ENCODE data around the gene EBLN2. TPM values are rescaled to one million over a fixed set of nuclear protein-coding genes. Genes with fewer than 3 reads are reported as not detected.

Gene EBLN2
- total RNA-seq, 4 donors from 2014 or later: 8.5 to 12.7 (median 9.8) TPM

DNA sequence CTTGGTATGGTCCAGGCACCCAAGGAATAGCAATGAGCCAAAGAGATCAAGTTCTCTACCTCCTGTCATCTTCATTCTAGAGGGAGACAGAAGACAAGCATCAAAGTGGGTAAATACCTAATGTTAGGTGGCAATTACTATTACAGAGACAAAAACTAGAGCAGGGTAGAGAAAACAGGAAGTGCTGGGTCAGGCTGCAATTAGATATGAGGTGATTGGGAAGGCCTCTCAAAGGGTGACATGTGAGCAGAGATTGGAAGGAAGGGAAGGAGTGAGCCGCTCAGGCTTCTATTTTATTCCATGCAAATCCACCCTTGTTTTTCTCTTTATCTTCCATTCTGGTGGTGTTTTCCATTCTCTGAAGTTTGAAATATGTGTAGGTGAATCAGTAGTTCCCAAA is 37.4 kb downstream of the EBLN2 start:
- intact Hi-C loops (cut with DNase I): no loop called here
- H3K4me1 ChIP-seq: no peaks in the 10 kb centered on the region

DNA sequence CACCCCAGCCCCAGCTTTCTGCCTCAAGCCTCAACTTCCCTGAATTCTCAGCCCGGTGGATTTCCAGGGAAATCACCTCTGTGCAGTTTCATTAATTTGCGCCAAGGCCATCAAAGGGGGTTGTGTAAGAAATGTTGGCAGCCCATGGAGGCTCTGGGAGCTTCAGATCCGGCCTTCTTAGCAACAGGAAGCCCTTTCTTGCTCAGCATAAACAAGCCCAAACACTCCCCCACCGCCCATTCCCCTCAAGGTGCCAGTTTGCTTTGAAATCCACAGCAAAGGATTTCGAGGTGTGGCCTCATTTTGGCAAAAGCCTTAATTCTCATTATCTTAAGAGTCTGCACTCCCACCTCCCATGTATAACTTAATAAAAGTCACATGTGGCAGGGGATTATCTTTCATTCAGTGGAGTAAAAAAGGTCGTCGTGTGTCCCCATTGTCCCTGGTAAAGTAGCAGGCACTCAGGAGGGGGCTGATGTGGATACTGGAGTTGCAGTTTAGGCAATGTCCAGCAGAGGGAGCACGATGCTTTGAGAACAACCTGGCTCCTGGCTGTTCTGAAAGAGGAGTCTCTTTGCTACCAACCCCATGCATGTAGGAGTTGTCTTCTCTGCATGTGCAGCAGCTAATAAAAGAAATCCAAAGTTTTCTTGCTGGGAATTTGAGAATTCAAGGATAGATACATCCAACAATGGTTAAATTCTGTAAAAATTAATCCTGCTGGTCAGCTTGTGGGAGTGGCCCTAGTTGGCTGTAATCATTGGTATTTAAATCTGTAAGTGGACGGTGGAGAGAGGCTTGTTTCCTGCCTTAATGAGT is 39.5 kb downstream of the EBLN2 start:
- 29 to 32% methylated on average over 9 of the region's 9 CpGs for WGBS, 2 donors

More for the DNA sequence above, 37.4 kb downstream of the EBLN2 start:
- WGBS, 2 donors: 92 to 94% methylated on average over 1 of the region's 1 CpG
- H3K27me3 ChIP-seq: no peaks in the 10 kb centered on the region
- H3K4me3 ChIP-seq (replicated peaks in 1 of 3): no peak overlapping the region
- TF ChIP-seq CTCF (IDR thresholded peaks at IDR 0.05) (no peak), POLR2A (IDR thresholded peaks at IDR 0.05) (no peak)
- H3K9me3 ChIP-seq: no peaks in the 10 kb centered on the region
- DNase-seq: no peak
- no peak overlapping the region for H3K27ac ChIP-seq
- no peaks in the 10 kb centered on the region for H3K36me3 ChIP-seq

GRCh38 chr3:73101881-73102280 is 40.4 kb downstream of the EBLN2 start:
- TF ChIP-seq CTCF (IDR thresholded peaks at IDR 0.05): no peak
- no peak for TF ChIP-seq POLR2A (IDR thresholded peaks at IDR 0.05)
- intact Hi-C loops (cut with DNase I): loop anchor here (5.0 to 10.0 kb wide), 2 partner anchors 343 to 400 kb away; no protein-coding TSS in a partner anchor
- Histone ChIP-seq H3K36me3 (no peaks in the 10 kb centered on the region), H3K4me3 (replicated peaks in 1 of 3) (no peak overlapping the region), H3K9me3 (no peaks in the 10 kb centered on the region), H3K27ac (no peak overlapping the region), H3K27me3 (no peaks in the 10 kb centered on the region), H3K4me1 (no peaks in the 10 kb centered on the region)
- no peak for DNase-seq
- WGBS, 2 donors: 74 to 83% methylated on average over 2 of the region's 2 CpGs

More for the DNA sequence above, 39.5 kb downstream of the EBLN2 start:
- Histone ChIP-seq H3K27me3 (no peaks in the 10 kb centered on the region), H3K4me3 (replicated peaks in 1 of 3) (no peak overlapping the region), H3K27ac (no peak overlapping the region), H3K36me3 (no peaks in the 10 kb centered on the region), H3K4me1 (no peaks in the 10 kb centered on the region), H3K9me3 (no peaks in the 10 kb centered on the region)
- peak; percentile 79 to 83 for DNase-seq
- intact Hi-C loops (cut with DNase I): loop anchor here (5.0 to 10.0 kb wide), 2 partner anchors 344 to 401 kb away; no protein-coding TSS in a partner anchor
- TF ChIP-seq CTCF (IDR thresholded peaks at IDR 0.05): peak; percentile 72 to 92 (median 85)
- no peak for TF ChIP-seq POLR2A (IDR thresholded peaks at IDR 0.05)

GRCh38 chr3:73107215-73107614 is 45.8 kb downstream of the EBLN2 start:
- Histone ChIP-seq H3K4me1 (no peaks in the 10 kb centered on the region), H3K27ac (no peak overlapping the region), H3K36me3 (no peaks in the 10 kb centered on the region), H3K27me3 (no peaks in the 10 kb centered on the region), H3K4me3 (replicated peaks in 1 of 3) (no peak overlapping the region), H3K9me3 (no peaks in the 10 kb centered on the region)
- no peak for TF ChIP-seq POLR2A (IDR thresholded peaks at IDR 0.05)
- no peak for TF ChIP-seq CTCF (IDR thresholded peaks at IDR 0.05)
- 91 to 93% methylated on average over 3 of the region's 3 CpGs for WGBS, 2 donors
- intact Hi-C loops (cut with DNase I): loop anchor here (10.0 kb wide), 1 partner anchor 338 kb away; no protein-coding TSS in a partner anchor
- DNase-seq: no peak

DNA sequence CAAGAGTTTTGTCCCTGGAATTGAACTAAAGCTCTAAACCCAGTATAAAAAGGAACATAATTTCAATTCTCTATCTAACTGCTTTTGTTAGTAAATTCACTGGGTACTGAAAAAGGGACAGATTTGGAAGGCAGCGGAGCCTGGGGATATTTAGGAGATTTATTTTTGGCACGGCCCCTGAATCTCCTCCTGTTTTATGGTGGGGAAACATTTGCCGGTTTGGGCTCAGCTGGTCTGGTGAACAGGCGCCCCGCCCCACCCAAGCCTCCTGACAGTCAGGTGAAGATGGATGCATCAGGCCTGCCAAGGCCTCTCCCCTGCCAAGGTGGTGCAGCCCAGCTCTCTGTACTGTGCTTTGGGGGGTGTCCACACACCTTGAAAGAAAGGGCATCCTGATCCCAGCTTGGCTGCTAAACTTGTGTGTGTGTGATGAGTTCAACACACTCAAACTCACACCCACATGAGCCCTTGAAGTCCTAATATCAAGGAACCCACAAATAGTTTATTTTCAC is 46.3 kb downstream of the EBLN2 start:
- no peak for DNase-seq
- Histone ChIP-seq H3K36me3 (no peaks in the 10 kb centered on the region), H3K27ac (no peak overlapping the region), H3K27me3 (no peaks in the 10 kb centered on the region), H3K9me3 (no peaks in the 10 kb centered on the region), H3K4me3 (replicated peaks in 1 of 3) (no peak overlapping the region), H3K4me1 (no peaks in the 10 kb centered on the region)
- intact Hi-C loops (cut with DNase I): loop anchor here (10.0 kb wide), 1 partner anchor 337 kb away; no protein-coding TSS in a partner anchor
- 81 to 91% methylated on average over 5 of the region's 5 CpGs for WGBS, 2 donors
- no peak for TF ChIP-seq CTCF (IDR thresholded peaks at IDR 0.05)
- TF ChIP-seq POLR2A (IDR thresholded peaks at IDR 0.05): no peak

All from thyroid gland (tissue), 4 donors.